ENCODE results near the gene TLR10.

DNA sequence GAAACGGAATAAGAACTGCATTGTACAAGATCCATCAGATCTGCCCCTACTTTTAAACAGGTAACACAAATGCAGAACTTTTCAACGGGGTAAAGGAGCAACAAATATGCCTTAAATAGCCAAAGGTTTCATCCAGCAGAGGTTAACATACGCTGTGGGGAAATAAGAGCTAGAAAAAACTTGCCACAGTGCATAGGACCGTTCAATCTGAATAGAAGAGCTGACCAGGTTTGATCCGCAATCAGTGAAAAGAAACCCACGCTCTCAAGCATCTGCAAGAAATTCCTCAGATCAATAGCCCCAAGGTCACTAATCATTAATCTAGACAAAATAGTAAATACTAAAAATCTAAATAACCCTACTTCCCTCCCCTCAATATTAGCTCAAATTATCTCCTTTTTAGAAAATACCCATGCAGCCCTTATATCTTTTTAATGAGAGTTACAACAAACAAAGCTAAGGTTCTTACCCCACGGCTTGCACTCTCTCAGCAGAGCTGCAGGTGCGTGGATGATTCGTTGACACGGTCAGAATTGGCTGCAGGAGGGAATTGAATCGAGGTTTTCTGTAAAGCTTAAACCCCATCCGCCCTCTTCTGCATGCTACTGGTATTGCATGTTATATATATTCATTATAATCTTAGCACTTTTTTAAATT, at the start of gene TLR10:
- TF ChIP-seq TEAD4 (IDR thresholded peaks at IDR 0.05; ENCODE audit: borderline replicate concordance, insufficient read depth): no peak
- TF ChIP-seq, protein P1, sequence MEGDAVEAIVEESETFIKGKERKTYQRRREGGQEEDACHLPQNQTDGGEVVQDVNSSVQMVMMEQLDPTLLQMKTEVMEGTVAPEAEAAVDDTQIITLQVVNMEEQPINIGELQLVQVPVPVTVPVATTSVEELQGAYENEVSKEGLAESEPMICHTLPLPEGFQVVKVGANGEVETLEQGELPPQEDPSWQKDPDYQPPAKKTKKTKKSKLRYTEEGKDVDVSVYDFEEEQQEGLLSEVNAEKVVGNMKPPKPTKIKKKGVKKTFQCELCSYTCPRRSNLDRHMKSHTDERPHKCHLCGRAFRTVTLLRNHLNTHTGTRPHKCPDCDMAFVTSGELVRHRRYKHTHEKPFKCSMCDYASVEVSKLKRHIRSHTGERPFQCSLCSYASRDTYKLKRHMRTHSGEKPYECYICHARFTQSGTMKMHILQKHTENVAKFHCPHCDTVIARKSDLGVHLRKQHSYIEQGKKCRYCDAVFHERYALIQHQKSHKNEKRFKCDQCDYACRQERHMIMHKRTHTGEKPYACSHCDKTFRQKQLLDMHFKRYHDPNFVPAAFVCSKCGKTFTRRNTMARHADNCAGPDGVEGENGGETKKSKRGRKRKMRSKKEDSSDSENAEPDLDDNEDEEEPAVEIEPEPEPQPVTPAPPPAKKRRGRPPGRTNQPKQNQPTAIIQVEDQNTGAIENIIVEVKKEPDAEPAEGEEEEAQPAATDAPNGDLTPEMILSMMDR (IDR thresholded peaks at IDR 0.05): peak; percentile 67
- TF ChIP-seq SIN3A (IDR thresholded peaks at IDR 0.05; ENCODE audit: borderline replicate concordance, low read depth, low read length): no peak
- TF ChIP-seq RAD21 (IDR thresholded peaks at IDR 0.05; ENCODE audit: low read length): peak; percentile 72
- no peak for TF ChIP-seq JUND (IDR thresholded peaks at IDR 0.05)
- TF ChIP-seq YY1 (IDR thresholded peaks at IDR 0.05; ENCODE audit: low read depth): no peak

Data from SK-N-SH (cell line).